ENCODE measurements around the gene PPP1R15B. TPM values are rescaled to one million over a fixed set of nuclear protein-coding genes. Genes with fewer than 3 reads are reported as not detected.

PPP1R15B gene
- total and polyA plus RNA-seq, 2 donors from 2014 or later = 12.3 to 41.6 TPM

DNA sequence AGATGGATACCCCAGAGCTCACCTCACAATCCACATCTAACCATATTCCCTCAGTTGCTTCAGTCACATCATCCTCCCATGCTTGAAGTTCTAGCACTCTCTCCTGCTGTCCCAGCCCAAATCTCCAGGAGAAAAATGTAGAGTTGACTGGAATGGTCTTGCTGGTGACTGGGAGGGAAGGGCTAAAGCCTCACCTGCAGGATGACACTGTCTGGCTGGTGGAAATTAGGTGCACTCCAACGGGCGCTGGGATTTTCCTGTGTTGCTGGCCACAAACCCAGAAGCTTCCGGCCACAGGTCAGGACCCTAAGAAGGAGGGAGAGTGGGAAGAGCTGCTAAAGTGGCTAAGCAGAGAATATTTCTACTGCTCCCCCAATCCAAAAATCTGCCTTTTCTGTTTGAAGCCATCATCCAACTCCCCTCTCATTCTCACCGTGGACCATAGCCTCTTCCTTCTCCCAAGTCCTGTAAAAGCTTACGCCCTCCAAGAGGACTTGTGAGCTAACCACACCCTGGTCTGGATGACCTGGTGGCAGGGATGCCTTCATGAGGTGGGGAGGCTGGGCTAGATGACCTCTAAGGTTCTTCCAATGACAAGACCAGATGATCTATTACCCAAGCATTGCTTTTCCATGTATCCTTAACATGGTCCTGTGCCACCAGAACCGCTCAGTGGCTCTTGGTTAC is 37.5 kb upstream of the PPP1R15B start:
- FAIRE-seq (no peak), DNase-seq (no peak)
- no peak overlapping the region for H3K27ac ChIP-seq (ENCODE audit: low read depth in 2 of 2, low read length in 2 of 2)
- peaks cover 2 to 12% (median 3%) of the 10 kb centered on the region in 3 donors for H3K36me3 ChIP-seq (ENCODE audit: control insufficient read depth in 2 of 3, insufficient read depth in 3 of 3, low read length in 3 of 3)
- no peaks in the 10 kb centered on the region for H3K27me3 ChIP-seq (ENCODE audit: control insufficient read depth, insufficient read depth, low read length)
- H3K4me1 ChIP-seq (ENCODE audit: control insufficient read depth in 2 of 3, insufficient read depth in 2 of 3, low read depth in 1 of 3, low read length in 3 of 3) = peaks cover 0 to 13% (median 9%) of the 10 kb centered on the region in 3 donors
- TF ChIP-seq, protein P1, sequence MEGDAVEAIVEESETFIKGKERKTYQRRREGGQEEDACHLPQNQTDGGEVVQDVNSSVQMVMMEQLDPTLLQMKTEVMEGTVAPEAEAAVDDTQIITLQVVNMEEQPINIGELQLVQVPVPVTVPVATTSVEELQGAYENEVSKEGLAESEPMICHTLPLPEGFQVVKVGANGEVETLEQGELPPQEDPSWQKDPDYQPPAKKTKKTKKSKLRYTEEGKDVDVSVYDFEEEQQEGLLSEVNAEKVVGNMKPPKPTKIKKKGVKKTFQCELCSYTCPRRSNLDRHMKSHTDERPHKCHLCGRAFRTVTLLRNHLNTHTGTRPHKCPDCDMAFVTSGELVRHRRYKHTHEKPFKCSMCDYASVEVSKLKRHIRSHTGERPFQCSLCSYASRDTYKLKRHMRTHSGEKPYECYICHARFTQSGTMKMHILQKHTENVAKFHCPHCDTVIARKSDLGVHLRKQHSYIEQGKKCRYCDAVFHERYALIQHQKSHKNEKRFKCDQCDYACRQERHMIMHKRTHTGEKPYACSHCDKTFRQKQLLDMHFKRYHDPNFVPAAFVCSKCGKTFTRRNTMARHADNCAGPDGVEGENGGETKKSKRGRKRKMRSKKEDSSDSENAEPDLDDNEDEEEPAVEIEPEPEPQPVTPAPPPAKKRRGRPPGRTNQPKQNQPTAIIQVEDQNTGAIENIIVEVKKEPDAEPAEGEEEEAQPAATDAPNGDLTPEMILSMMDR (IDR thresholded peaks at IDR 0.05; ENCODE audit: borderline replicate concordance, extremely low read depth, insufficient read depth) = no peak
- no peak overlapping the region for H3K4me3 ChIP-seq (ENCODE audit: low read length in 3 of 3)
- H3K9ac ChIP-seq (ENCODE audit: low read length in 3 of 3) = no peak overlapping the region
- intact Hi-C loops (cut with DNase I) = loop anchor here (5.0 kb wide), 1 partner anchor 48 kb away; no protein-coding TSS in a partner anchor
- no peaks in the 10 kb centered on the region for H3K9me3 ChIP-seq (ENCODE audit: control insufficient read depth in 2 of 3, insufficient read depth in 1 of 3, low read length in 3 of 3)

DNA sequence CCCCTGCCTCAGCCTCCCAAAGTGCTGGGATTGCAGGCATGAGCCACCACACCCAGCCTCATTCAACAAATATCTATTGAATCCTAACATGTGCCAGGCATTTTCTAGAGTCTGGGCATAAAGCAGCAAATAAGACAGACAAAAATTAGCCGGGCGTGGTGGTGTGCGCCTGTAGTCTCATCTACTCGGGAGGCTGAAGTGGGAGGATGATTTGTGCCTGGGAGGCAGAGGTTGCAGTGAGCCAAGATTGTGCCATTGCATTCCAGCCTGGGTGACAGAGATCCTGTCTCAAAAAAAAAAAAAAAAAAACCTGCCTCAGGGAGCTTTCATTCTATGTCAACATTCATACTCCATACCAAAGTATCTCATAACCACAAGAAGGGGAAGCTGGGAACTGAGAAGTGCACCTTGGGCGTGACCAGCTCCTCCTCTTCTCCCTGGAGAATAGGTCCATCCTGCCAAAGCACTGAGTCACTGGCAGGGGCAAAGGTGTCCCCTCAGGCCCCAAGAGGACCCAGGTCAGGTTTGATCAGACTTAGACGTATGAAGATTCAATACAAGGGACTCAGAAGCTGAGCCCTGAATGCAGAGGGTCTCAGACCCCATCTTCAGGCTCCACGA is 36.8 kb upstream of the PPP1R15B start:
- TF ChIP-seq, protein P1 (IDR thresholded peaks at IDR 0.05; ENCODE audit: borderline replicate concordance, extremely low read depth, insufficient read depth) = no peak

DNA sequence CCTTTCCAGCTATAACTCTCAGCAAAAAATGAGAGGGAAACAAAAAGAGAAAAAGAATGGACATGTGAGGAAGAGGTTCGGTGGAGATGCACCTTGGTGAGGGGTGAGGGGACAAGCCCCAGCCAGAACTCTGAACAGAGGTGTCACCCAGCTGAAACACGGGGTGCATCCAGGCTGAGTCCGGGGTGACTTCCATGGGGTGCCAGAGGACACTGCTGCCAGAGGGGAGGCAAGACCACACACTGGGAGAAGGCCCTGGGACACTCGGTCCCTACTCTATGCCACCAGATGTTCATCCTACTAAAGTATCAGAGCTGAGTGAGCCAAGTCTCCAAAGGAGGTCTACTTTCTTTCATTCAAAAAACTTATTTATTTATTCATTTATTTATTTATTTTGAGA is 36.1 kb upstream of the PPP1R15B start:
- H3K27me3 ChIP-seq (ENCODE audit: control insufficient read depth, insufficient read depth, low read length) = no peaks in the 10 kb centered on the region
- intact Hi-C loops (cut with DNase I) = loop anchor here (5.0 kb wide), 1 partner anchor 50 kb away; no protein-coding TSS in a partner anchor
- FAIRE-seq = no peak
- H3K27ac ChIP-seq (ENCODE audit: low read depth in 2 of 2, low read length in 2 of 2) = no peak overlapping the region
- TF ChIP-seq, protein P1 (IDR thresholded peaks at IDR 0.05; ENCODE audit: borderline replicate concordance, extremely low read depth, insufficient read depth) = no peak
- no peak overlapping the region for H3K9ac ChIP-seq (ENCODE audit: low read length in 3 of 3)
- no peaks in the 10 kb centered on the region for H3K9me3 ChIP-seq (ENCODE audit: control insufficient read depth in 2 of 3, insufficient read depth in 1 of 3, low read length in 3 of 3)
- no peak overlapping the region for H3K4me3 ChIP-seq (ENCODE audit: low read length in 3 of 3)
- H3K36me3 ChIP-seq (ENCODE audit: control insufficient read depth in 2 of 3, insufficient read depth in 3 of 3, low read length in 3 of 3) = peaks cover 5 to 12% (median 10%) of the 10 kb centered on the region in 3 donors
- no peak for DNase-seq
- peaks cover 0 to 18% (median 9%) of the 10 kb centered on the region in 3 donors for H3K4me1 ChIP-seq (ENCODE audit: control insufficient read depth in 2 of 3, insufficient read depth in 2 of 3, low read depth in 1 of 3, low read length in 3 of 3)

More for the DNA sequence above, 36.8 kb upstream of the PPP1R15B start:
- H3K4me3 ChIP-seq (ENCODE audit: low read length in 3 of 3) = no peak overlapping the region
- FAIRE-seq (no peak), DNase-seq (no peak)
- intact Hi-C loops (cut with DNase I) = loop anchor here (5.0 kb wide), 1 partner anchor 49 kb away; no protein-coding TSS in a partner anchor
- H3K27me3 ChIP-seq (ENCODE audit: control insufficient read depth, insufficient read depth, low read length) = no peaks in the 10 kb centered on the region
- peaks cover 5 to 12% (median 8%) of the 10 kb centered on the region in 3 donors for H3K36me3 ChIP-seq (ENCODE audit: control insufficient read depth in 2 of 3, insufficient read depth in 3 of 3, low read length in 3 of 3)
- no peaks in the 10 kb centered on the region for H3K9me3 ChIP-seq (ENCODE audit: control insufficient read depth in 2 of 3, insufficient read depth in 1 of 3, low read length in 3 of 3)
- H3K9ac ChIP-seq (ENCODE audit: low read length in 3 of 3) = no peak overlapping the region
- no peak overlapping the region for H3K27ac ChIP-seq (ENCODE audit: low read depth in 2 of 2, low read length in 2 of 2)
- H3K4me1 ChIP-seq (ENCODE audit: control insufficient read depth in 2 of 3, insufficient read depth in 2 of 3, low read depth in 1 of 3, low read length in 3 of 3) = peaks cover 0 to 16% (median 9%) of the 10 kb centered on the region in 3 donors

All from kidney (tissue), 14 donors.